HG03060 (cell line): ENCODE measurements around the gene SLC25A40.

Experiments
- ATAC-seq: cut with Tn5 transposase; IDR thresholded peaks from one replicate; pipeline ENCODE4 v1.9.1; 2021; ENCODE audit warnings: low read depth, moderate number of reproducible peaks; ENCODE audit not compliant: unreplicated experiment

SLC25A40 gene

GRCh38 chr7:87797395-87797794 lies 78.8 kb downstream of the SLC25A40 start:
- ATAC-seq: no peak

GRCh38 chr7:87785368-87785995 lies 90.7 kb downstream of the SLC25A40 start:
- ATAC-seq: no peak

- no peak for ATAC-seq
Measured at GRCh38 chr7:87784424-87784823, 91.7 kb downstream of the SLC25A40 start.
